Measurements from ENCODE around the gene STIM2. TPM values are rescaled to one million over a fixed set of nuclear protein-coding genes. Genes with fewer than 3 reads are reported as not detected.

Gene STIM2
- polyA plus RNA-seq, 3 donors = 8.6 to 16.5 (median 8.8) TPM

GRCh38 chr4:26857278-26858034, 3.2 kb upstream of the STIM2 start:
- Histone ChIP-seq H3K9me3 (replicated peaks in 1 of 2; ENCODE audit: control insufficient read depth in 1 of 2, insufficient read depth in 1 of 2, low read length in 2 of 2) (no peaks in the 10 kb centered on the region), H3K4me1 (ENCODE audit: control insufficient read depth in 1 of 2, insufficient read depth in 2 of 2, low read length in 2 of 2) (peaks cover 36 to 44% of the 10 kb centered on the region in 2 donors), H3K79me2 (ENCODE audit: insufficient read depth, low read length) (peaks cover 16% of the 10 kb centered on the region), H3K27ac (ENCODE audit: low read depth in 1 of 2, low read length in 2 of 2) (peak overlapping the region; percentile 62 to 63), H3K27me3 (ENCODE audit: control insufficient read depth in 2 of 2, insufficient read depth in 2 of 2, low read length in 2 of 2) (no peaks in the 10 kb centered on the region), H3K4me3 (replicated peaks in 1 of 3; ENCODE audit: low read depth in 2 of 3, low read length in 3 of 3) (peak overlapping the region; percentile 54 to 94 (median 92)), H3K9ac (ENCODE audit: insufficient read depth, low read length, poor library complexity, severe bottlenecking) (peak overlapping the region; percentile 63), H2AFZ (ENCODE audit: insufficient read depth, low read depth, low read length, poor library complexity, severe bottlenecking) (peak overlapping the region; percentile 96), H3K36me3 (replicated peaks in 1 of 2; ENCODE audit: control insufficient read depth in 1 of 2, insufficient read depth in 2 of 2, low read length in 2 of 2) (no peaks in the 10 kb centered on the region), H4K20me1 (ENCODE audit: insufficient read depth, low read length) (peaks cover 2% of the 10 kb centered on the region), H3K4me2 (replicated peaks; ENCODE audit: extremely low read depth, low read length, poor library complexity, severe bottlenecking) (peak overlapping the region; percentile 99)
- intact Hi-C loops (cut with micrococcal nuclease) = loop anchor here in 1 of 2 donors (2.0 kb wide), 1 partner anchor 29 kb away; no protein-coding TSS in a partner anchor
- Mint-ChIP-seq H3K9me3 (no peaks in the 10 kb centered on the region), H3K4me1 (peaks cover 32% of the 10 kb centered on the region), H3K27me3 (ENCODE audit: low read depth in 3 of 3) (peaks cover 2 to 3% (median 3%) of the 10 kb centered on the region in 3 donors), H3K27ac (peak overlapping the region; percentile 78 to 96 (median 88)), H3K36me3 (no peaks in the 10 kb centered on the region), H3K4me3 (peak overlapping the region; percentile 88)
- TF ChIP-seq CTCF (IDR thresholded peaks at IDR 0.05) = no peak
- under 1% methylated on average over 50 of the region's 65 CpGs for WGBS (ENCODE audit: insufficient coverage)
- peak; percentile 83 to 93 (median 89) for DNase-seq

- peak overlapping the region; percentile 57 to 63 for H3K27ac ChIP-seq (ENCODE audit: low read depth in 1 of 2, low read length in 2 of 2)
- peak overlapping the region; percentile 54 to 94 (median 92) for H3K4me3 ChIP-seq (replicated peaks in 1 of 3; ENCODE audit: low read depth in 2 of 3, low read length in 3 of 3)
- H3K4me1 ChIP-seq (ENCODE audit: control insufficient read depth in 1 of 2, insufficient read depth in 2 of 2, low read length in 2 of 2) = peaks cover 38 to 51% of the 10 kb centered on the region in 2 donors
- peaks cover 9% of the 10 kb centered on the region for H4K20me1 ChIP-seq (ENCODE audit: insufficient read depth, low read length)
- no peaks in the 10 kb centered on the region for H3K9me3 ChIP-seq (replicated peaks in 1 of 2; ENCODE audit: control insufficient read depth in 1 of 2, insufficient read depth in 1 of 2, low read length in 2 of 2)
- H3K9me3 Mint-ChIP-seq = no peaks in the 10 kb centered on the region
- peaks cover 24% of the 10 kb centered on the region for H3K79me2 ChIP-seq (ENCODE audit: insufficient read depth, low read length)
- peaks cover 2 to 3% (median 3%) of the 10 kb centered on the region in 3 donors for H3K27me3 Mint-ChIP-seq (ENCODE audit: low read depth in 3 of 3)
- no peaks in the 10 kb centered on the region for H3K36me3 Mint-ChIP-seq
- intact Hi-C loops (cut with micrococcal nuclease) = no loop called here
- H3K9ac ChIP-seq (ENCODE audit: insufficient read depth, low read length, poor library complexity, severe bottlenecking) = peak overlapping the region; percentile 63
- no peak for DNase-seq
- H3K36me3 ChIP-seq (replicated peaks in 1 of 2; ENCODE audit: control insufficient read depth in 1 of 2, insufficient read depth in 2 of 2, low read length in 2 of 2) = no peaks in the 10 kb centered on the region
- H3K27ac Mint-ChIP-seq = peak overlapping the region in 5 of 7 donors; percentile 11 to 82 (median 17)
- no peak for TF ChIP-seq CTCF (IDR thresholded peaks at IDR 0.05)
- H3K27me3 ChIP-seq (ENCODE audit: control insufficient read depth in 2 of 2, insufficient read depth in 2 of 2, low read length in 2 of 2) = no peaks in the 10 kb centered on the region
- peaks cover 38% of the 10 kb centered on the region for H3K4me1 Mint-ChIP-seq
- peak overlapping the region; percentile 96 for H2AFZ ChIP-seq (ENCODE audit: insufficient read depth, low read depth, low read length, poor library complexity, severe bottlenecking)
- H3K4me3 Mint-ChIP-seq = peak overlapping the region; percentile 88
- WGBS (ENCODE audit: insufficient coverage) = 6% methylated on average over 15 of the region's 17 CpGs
- peak overlapping the region; percentile 99 for H3K4me2 ChIP-seq (replicated peaks; ENCODE audit: extremely low read depth, low read length, poor library complexity, severe bottlenecking)
These were observed 2.4 kb upstream of the STIM2 start for GRCh38 chr4:26858035-26858918.
